Suprapubic skin (tissue), 3 donors: ENCODE measurements around the gene AOC2.

Source experiments
- EP300 ChIP-seq: sonication (generic); formaldehyde crosslinking; IDR thresholded peaks from one replicate; pipeline ENCODE4 v1.6.1; 2017; ENCODE audit warnings: antibody characterized with exemption
- POLR2A ChIP-seq, 2 donors: fragments of 450-650 bp; IDR thresholded peaks; one replicate each; pipeline ENCODE4 v1.6.1; 2017; ENCODE audit warnings: antibody characterized with exemption in 2 of 2, mild to moderate bottlenecking in 2 of 2, moderate library complexity in 2 of 2
- TF ChIP-seq, protein P1 (sequence below), 2 donors: fragments of 200-600 bp in 1 of 2; fragments of 450-650 bp in 1 of 2; sonication (generic) in 1 of 2; IDR thresholded peaks; one replicate each; pipeline ENCODE4 v1.5.1; 2016 to 2019; ENCODE audit warnings: antibody characterized with exemption in 2 of 2, mild to moderate bottlenecking in 1 of 2, moderate library complexity in 1 of 2

DNA sequence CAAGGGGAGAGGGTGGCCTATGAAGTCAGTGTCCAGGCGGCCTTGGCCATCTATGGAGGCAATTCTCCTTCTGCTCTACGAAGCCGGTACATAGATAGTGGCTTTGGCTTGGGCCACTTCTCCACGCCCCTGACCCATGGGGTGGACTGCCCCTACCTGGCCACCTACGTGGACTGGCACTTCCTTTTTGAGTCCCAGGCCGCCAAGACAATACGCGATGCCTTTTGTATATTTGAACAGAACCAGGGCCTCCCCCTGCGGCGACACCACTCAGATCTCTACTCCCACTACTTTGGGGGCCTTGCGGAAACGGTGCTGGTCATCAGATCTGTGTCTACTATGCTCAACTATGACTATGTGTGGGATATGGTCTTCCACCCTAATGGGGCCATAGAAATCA, 24.0 kb downstream of the AOC2 start:
- TF ChIP-seq, protein P1, sequence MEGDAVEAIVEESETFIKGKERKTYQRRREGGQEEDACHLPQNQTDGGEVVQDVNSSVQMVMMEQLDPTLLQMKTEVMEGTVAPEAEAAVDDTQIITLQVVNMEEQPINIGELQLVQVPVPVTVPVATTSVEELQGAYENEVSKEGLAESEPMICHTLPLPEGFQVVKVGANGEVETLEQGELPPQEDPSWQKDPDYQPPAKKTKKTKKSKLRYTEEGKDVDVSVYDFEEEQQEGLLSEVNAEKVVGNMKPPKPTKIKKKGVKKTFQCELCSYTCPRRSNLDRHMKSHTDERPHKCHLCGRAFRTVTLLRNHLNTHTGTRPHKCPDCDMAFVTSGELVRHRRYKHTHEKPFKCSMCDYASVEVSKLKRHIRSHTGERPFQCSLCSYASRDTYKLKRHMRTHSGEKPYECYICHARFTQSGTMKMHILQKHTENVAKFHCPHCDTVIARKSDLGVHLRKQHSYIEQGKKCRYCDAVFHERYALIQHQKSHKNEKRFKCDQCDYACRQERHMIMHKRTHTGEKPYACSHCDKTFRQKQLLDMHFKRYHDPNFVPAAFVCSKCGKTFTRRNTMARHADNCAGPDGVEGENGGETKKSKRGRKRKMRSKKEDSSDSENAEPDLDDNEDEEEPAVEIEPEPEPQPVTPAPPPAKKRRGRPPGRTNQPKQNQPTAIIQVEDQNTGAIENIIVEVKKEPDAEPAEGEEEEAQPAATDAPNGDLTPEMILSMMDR (IDR thresholded peaks at IDR 0.05) = no peak
- TF ChIP-seq POLR2A (IDR thresholded peaks at IDR 0.05) (no peak), EP300 (no peak)
